ENCODE results near the gene SEC22B.
"Not testable (repeated sequence)": the region's sequence is repeated elsewhere in the genome, so short reads cannot be mapped to it uniquely, and the experiment has no call there.

DNA sequence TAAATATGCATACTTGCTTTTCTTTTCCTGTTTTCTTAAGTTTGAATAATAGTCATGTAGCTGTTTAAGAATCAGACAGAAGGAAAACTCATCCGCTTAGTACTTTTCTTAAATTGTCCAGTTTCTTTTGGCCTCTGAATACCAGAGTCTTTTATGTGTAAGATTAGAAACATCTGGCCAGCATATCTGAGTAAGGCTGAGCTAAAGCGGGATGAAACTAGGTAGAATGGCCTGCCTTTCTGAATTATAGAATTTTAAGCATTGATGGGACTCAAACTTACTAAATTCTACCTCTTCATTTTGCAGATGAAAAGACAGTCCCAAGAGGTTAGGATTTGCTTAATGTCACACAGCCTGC lies 43.9 kb downstream of the SEC22B start:
- TF ChIP-seq POLR2A, EP300 (IDR thresholded peaks at IDR 0.05): not testable (repeated sequence)
- TF ChIP-seq, protein P1, sequence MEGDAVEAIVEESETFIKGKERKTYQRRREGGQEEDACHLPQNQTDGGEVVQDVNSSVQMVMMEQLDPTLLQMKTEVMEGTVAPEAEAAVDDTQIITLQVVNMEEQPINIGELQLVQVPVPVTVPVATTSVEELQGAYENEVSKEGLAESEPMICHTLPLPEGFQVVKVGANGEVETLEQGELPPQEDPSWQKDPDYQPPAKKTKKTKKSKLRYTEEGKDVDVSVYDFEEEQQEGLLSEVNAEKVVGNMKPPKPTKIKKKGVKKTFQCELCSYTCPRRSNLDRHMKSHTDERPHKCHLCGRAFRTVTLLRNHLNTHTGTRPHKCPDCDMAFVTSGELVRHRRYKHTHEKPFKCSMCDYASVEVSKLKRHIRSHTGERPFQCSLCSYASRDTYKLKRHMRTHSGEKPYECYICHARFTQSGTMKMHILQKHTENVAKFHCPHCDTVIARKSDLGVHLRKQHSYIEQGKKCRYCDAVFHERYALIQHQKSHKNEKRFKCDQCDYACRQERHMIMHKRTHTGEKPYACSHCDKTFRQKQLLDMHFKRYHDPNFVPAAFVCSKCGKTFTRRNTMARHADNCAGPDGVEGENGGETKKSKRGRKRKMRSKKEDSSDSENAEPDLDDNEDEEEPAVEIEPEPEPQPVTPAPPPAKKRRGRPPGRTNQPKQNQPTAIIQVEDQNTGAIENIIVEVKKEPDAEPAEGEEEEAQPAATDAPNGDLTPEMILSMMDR (IDR thresholded peaks at IDR 0.05): not testable (repeated sequence)
